Activated CD8-positive, alpha-beta T cell treated with anti-CD3 and anti-CD28 coated beads, Interleukin-2, amount 10 ng/mL, durations not matched to agents 7 days and 5 days (primary cell): ENCODE data around the gene UBR2. TPM values are rescaled to one million over a fixed set of nuclear protein-coding genes. Genes with fewer than 3 reads are reported as not detected.
"Not testable (repeated sequence)": the region's sequence is repeated elsewhere in the genome, so short reads cannot be mapped to it uniquely, and the experiment has no call there.

Experiments
- ATAC-seq: fragments of 150-1000 bp; cut with Tn5 transposase; one replicate; pipeline ENCODE4 v1.10.0; 2021; ENCODE audit warnings: moderate library complexity
- CTCF ChIA-PET: fragments of 350-600 bp; sonication (Branson Sonifier 250); formaldehyde crosslinking; loops from one replicate; lab custom pipeline; 2021; ENCODE audit warnings: antibody characterized with exemption; lab: Charles Lee
- POLR2A ChIA-PET: fragments of 350-600 bp; sonication (Branson Sonifier 250); formaldehyde crosslinking; loops from one replicate; lab custom pipeline; 2021; ENCODE audit warnings: antibody characterized with exemption; lab: Charles Lee
- DNase-seq: peaks from one replicate; pipeline ENCODE4 v3.0.0-alpha.2; 2020
- H3K27ac Mint-ChIP-seq: one replicate; pipeline ENCODE4 v1.8.0; 2021; ENCODE audit warnings: mild to moderate bottlenecking, mixed read lengths
- H3K27me3 Mint-ChIP-seq: one replicate; pipeline ENCODE4 v1.8.0; 2021; ENCODE audit warnings: low read depth, mixed read lengths
- H3K36me3 Mint-ChIP-seq: one replicate; pipeline ENCODE4 v1.8.0; 2021; ENCODE audit warnings: low read depth, mixed read lengths
- H3K4me1 Mint-ChIP-seq: one replicate; pipeline ENCODE4 v1.8.0; 2021; ENCODE audit warnings: low read depth, mixed read lengths
- H3K4me3 Mint-ChIP-seq: one replicate; pipeline ENCODE4 v1.8.0; 2021; ENCODE audit warnings: mild to moderate bottlenecking, mixed read lengths
- H3K9me3 Mint-ChIP-seq: one replicate; pipeline ENCODE4 v1.8.0; 2022; ENCODE audit warnings: mixed read lengths; ENCODE audit not compliant: insufficient read depth
- total RNA-seq, 2 experiments: library from RNA; stranded (reverse); gene quantifications; one replicate each; pipeline ENCODE4 v1.2.3, GENCODE V29; 2021

Gene UBR2
- total RNA-seq, 2 experiments from 2014 or later, result 23.6 to 24.8 TPM

GRCh38 chr6:42696526-42697267, 132.9 kb downstream of the UBR2 start:
- POLR2A ChIA-PET, result interaction anchor here (0.7 to 1.0 kb wide), 2 partner anchors 29 to 75 kb away, joined by 3 to 6 read pairs; no protein-coding TSS in a partner anchor
- Mint-ChIP-seq H3K4me1 (peaks cover 34% of the 10 kb centered on the region), H3K36me3 (peaks cover 23% of the 10 kb centered on the region), H3K4me3 (no peak overlapping the region), H3K27ac (no peak overlapping the region), H3K27me3 (no peaks in the 10 kb centered on the region), H3K9me3 (no peaks in the 10 kb centered on the region)
- DNase-seq (no peak), ATAC-seq (no peak)
- CTCF ChIA-PET, result interaction anchor here (1.1 to 6.4 kb wide), 2 partner anchors 29 to 34 kb away, joined by 3 to 53 read pairs; no protein-coding TSS in a partner anchor

GRCh38 chr6:42697268-42697655, 133.4 kb downstream of the UBR2 start:
- ATAC-seq (no peak), DNase-seq (no peak)
- POLR2A ChIA-PET, result interaction anchor here (0.7 to 1.0 kb wide), 2 partner anchors 29 to 74 kb away, joined by 3 to 6 read pairs; no protein-coding TSS in a partner anchor
- no peak overlapping the region for H3K27ac Mint-ChIP-seq
- no peak overlapping the region for H3K4me3 Mint-ChIP-seq
- H3K27me3 Mint-ChIP-seq, result no peaks in the 10 kb centered on the region
- H3K4me1 Mint-ChIP-seq, result peaks cover 31% of the 10 kb centered on the region
- no peaks in the 10 kb centered on the region for H3K9me3 Mint-ChIP-seq
- CTCF ChIA-PET, result interaction anchor here (1.1 to 6.4 kb wide), 2 partner anchors 29 to 35 kb away, joined by 3 to 53 read pairs; no protein-coding TSS in a partner anchor
- H3K36me3 Mint-ChIP-seq, result peaks cover 23% of the 10 kb centered on the region

GRCh38 chr6:42698217-42698616, 134.4 kb downstream of the UBR2 start:
- H3K27me3 Mint-ChIP-seq, result no peaks in the 10 kb centered on the region
- H3K9me3 Mint-ChIP-seq, result no peaks in the 10 kb centered on the region
- peaks cover 22% of the 10 kb centered on the region for H3K4me1 Mint-ChIP-seq
- ChIA-PET POLR2A (interaction anchor here (0.6 kb wide), 1 partner anchor 91 kb away, joined by 3 read pairs; no protein-coding TSS in a partner anchor), CTCF (no interaction called here)
- peaks cover 13% of the 10 kb centered on the region for H3K36me3 Mint-ChIP-seq
- no peak overlapping the region for H3K27ac Mint-ChIP-seq
- ATAC-seq (no peak), DNase-seq (no peak)
- no peak overlapping the region for H3K4me3 Mint-ChIP-seq

GRCh38 chr6:42702200-42702599, 138.4 kb downstream of the UBR2 start:
- CTCF ChIA-PET, result interaction anchor here (0.5 to 1.3 kb wide), 3 partner anchors 9 to 41 kb away, joined by 3 to 6 read pairs (median 3); no protein-coding TSS in a partner anchor
- no peak for DNase-seq
- Mint-ChIP-seq H3K36me3 (no peaks in the 10 kb centered on the region), H3K9me3 (no peaks in the 10 kb centered on the region), H3K27ac (no peak overlapping the region), H3K27me3 (no peaks in the 10 kb centered on the region), H3K4me3 (no peak overlapping the region), H3K4me1 (peaks cover 3% of the 10 kb centered on the region)
- no peak for ATAC-seq
- POLR2A ChIA-PET, result no interaction called here

- DNase-seq, H3K27ac Mint-ChIP-seq, H3K27me3 Mint-ChIP-seq, H3K36me3 Mint-ChIP-seq, H3K4me3 Mint-ChIP-seq, POLR2A ChIA-PET, ATAC-seq, H3K9me3 Mint-ChIP-seq, H3K4me1 Mint-ChIP-seq: not testable (repeated sequence)
- CTCF ChIA-PET, result interaction anchor here (0.5 to 1.1 kb wide), 3 partner anchors 23 to 42 kb away, joined by 3 read pairs; no protein-coding TSS in a partner anchor
These were observed 139.0 kb downstream of the UBR2 start for GRCh38 chr6:42702786-42703185.

- no peaks in the 10 kb centered on the region for H3K9me3 Mint-ChIP-seq
- H3K4me1 Mint-ChIP-seq, result peaks cover 3% of the 10 kb centered on the region
- ATAC-seq, result no peak
- no peak overlapping the region for H3K4me3 Mint-ChIP-seq
- POLR2A ChIA-PET, result no interaction called here
- no peaks in the 10 kb centered on the region for H3K36me3 Mint-ChIP-seq
- no peak overlapping the region for H3K27ac Mint-ChIP-seq
- H3K27me3 Mint-ChIP-seq, result no peaks in the 10 kb centered on the region
- CTCF ChIA-PET, result interaction anchor here (0.9 kb wide), 2 partner anchors 21 to 43 kb away, joined by 3 read pairs; no protein-coding TSS in a partner anchor
- DNase-seq, result no peak
These were observed 140.6 kb downstream of the UBR2 start for GRCh38 chr6:42704251-42704936.

- Mint-ChIP-seq H3K9me3 (no peaks in the 10 kb centered on the region), H3K27ac (no peak overlapping the region), H3K4me3 (no peak overlapping the region), H3K4me1 (peaks cover 3% of the 10 kb centered on the region), H3K27me3 (no peaks in the 10 kb centered on the region), H3K36me3 (no peaks in the 10 kb centered on the region)
- ATAC-seq, result no peak
- CTCF ChIA-PET, result interaction anchor here (0.9 kb wide), 2 partner anchors 21 to 43 kb away, joined by 3 read pairs; no protein-coding TSS in a partner anchor
- no peak for DNase-seq
- POLR2A ChIA-PET, result no interaction called here
These were observed 141.1 kb downstream of the UBR2 start for GRCh38 chr6:42704937-42705374.

GRCh38 chr6:42707595-42707994, 143.8 kb downstream of the UBR2 start:
- no peak for ATAC-seq
- H3K27me3 Mint-ChIP-seq, result no peaks in the 10 kb centered on the region
- no peak for DNase-seq
- CTCF ChIA-PET, result interaction anchor here (1.7 kb wide), 1 partner anchor 18 kb away, joined by 7 read pairs; no protein-coding TSS in a partner anchor
- H3K4me1 Mint-ChIP-seq, result no peaks in the 10 kb centered on the region
- peaks cover 11% of the 10 kb centered on the region for H3K9me3 Mint-ChIP-seq
- H3K27ac Mint-ChIP-seq, result no peak overlapping the region
- peaks cover 2% of the 10 kb centered on the region for H3K36me3 Mint-ChIP-seq
- POLR2A ChIA-PET, result no interaction called here
- H3K4me3 Mint-ChIP-seq, result no peak overlapping the region

GRCh38 chr6:42708096-42708495, 144.3 kb downstream of the UBR2 start:
- POLR2A ChIA-PET, result no interaction called here
- Mint-ChIP-seq H3K36me3 (peaks cover 2% of the 10 kb centered on the region), H3K27me3 (no peaks in the 10 kb centered on the region), H3K9me3 (peaks cover 12% of the 10 kb centered on the region), H3K4me1 (no peaks in the 10 kb centered on the region), H3K4me3 (no peak overlapping the region), H3K27ac (no peak overlapping the region)
- no peak for ATAC-seq
- DNase-seq, result no peak
- CTCF ChIA-PET, result interaction anchor here (1.7 kb wide), 1 partner anchor 18 kb away, joined by 7 read pairs; no protein-coding TSS in a partner anchor

GRCh38 chr6:42709871-42710270, 146.0 kb downstream of the UBR2 start:
- CTCF ChIA-PET, result no interaction called here
- H3K27me3 Mint-ChIP-seq, result no peaks in the 10 kb centered on the region
- no peak overlapping the region for H3K27ac Mint-ChIP-seq
- DNase-seq (no peak), ATAC-seq (no peak)
- POLR2A ChIA-PET, result interaction anchor here (0.7 kb wide), 1 partner anchor 36 kb away, joined by 3 read pairs; the partner anchor contains the start of gene TBCC
- peaks cover 12% of the 10 kb centered on the region for H3K9me3 Mint-ChIP-seq
- peaks cover 2% of the 10 kb centered on the region for H3K36me3 Mint-ChIP-seq
- no peak overlapping the region for H3K4me3 Mint-ChIP-seq
- H3K4me1 Mint-ChIP-seq, result no peaks in the 10 kb centered on the region

GRCh38 chr6:42710316-42710715, 146.5 kb downstream of the UBR2 start:
- ChIA-PET CTCF (no interaction called here), POLR2A (interaction anchor here (0.7 kb wide), 1 partner anchor 36 kb away, joined by 3 read pairs; the partner anchor contains the start of gene TBCC)
- ATAC-seq, result no peak

More at GRCh38 chr6:42710316-42710715, 146.5 kb downstream of the UBR2 start:
- Mint-ChIP-seq H3K9me3 (peaks cover 12% of the 10 kb centered on the region), H3K27me3 (no peaks in the 10 kb centered on the region), H3K27ac (no peak overlapping the region), H3K4me3 (no peak overlapping the region), H3K4me1 (no peaks in the 10 kb centered on the region), H3K36me3 (peaks cover 2% of the 10 kb centered on the region)
- no peak for DNase-seq
